ENCODE results near the gene GRM4.

GRM4 gene

DNA sequence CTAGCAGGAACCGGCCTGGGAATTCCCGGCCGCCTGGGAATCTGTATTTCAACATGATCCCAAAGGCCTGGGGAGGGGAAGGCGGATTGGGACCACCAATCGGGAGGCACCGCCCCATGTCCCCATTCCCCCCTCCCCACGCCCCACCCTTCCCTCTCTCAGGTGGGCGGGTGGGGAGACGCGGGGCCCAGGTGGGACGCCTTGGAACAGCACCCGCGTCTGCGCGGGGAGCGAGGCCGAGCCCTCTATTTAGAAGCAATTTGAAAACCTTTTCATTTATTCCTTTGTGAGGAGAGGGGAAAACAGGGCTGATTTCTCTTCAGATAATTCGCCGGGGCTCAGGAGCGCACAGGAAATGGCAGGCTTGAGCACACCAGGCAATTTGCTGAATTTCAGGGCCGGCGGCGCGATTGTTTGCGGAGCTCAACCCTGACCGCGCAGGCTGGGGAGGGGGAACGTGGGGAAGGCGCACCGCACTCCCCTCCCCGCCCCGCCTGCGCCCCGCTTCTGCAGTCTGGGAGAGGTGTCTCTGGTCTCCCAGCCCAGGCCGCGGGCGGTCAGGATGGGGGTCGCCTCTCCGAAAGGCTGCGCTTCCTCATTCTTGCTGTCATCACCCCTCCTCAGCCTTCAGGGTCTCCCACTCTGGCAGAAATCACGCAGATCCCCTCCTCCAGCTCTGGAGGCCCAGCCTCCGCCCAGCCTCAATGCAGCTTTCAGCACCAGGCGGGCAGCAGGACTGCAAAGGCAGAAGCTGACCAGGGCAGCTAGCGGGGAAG, 170.0 kb downstream of the GRM4 start:
- no peak for DNase-seq

GRCh38 chr6:33974471-33974870, 171.4 kb downstream of the GRM4 start:
- no peak for DNase-seq

- no peak for DNase-seq
Measured at GRCh38 chr6:33974030-33974429, 171.9 kb downstream of the GRM4 start.

DNA sequence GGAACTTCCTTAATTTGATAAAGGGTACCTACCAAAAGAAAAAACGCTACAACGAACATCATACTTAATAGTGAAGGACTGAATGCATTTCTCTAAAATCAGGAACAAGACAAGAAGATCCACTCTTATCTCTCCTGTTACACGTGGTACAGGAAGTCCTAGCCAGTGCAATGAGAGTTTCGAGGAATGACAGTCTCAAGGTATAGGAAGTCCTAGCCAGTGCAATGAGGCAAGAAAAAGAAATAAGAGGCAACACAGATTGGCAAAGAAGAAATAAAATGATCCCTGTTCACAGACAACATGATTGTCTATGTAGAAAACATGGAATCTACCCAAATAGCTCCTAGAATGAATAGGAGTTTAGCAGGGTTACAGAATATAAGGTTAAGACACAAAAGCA, 174.3 kb downstream of the GRM4 start:
- DNase-seq, result no peak
